ENCODE measurements around the gene UBE2E1.

UBE2E1 gene

DNA sequence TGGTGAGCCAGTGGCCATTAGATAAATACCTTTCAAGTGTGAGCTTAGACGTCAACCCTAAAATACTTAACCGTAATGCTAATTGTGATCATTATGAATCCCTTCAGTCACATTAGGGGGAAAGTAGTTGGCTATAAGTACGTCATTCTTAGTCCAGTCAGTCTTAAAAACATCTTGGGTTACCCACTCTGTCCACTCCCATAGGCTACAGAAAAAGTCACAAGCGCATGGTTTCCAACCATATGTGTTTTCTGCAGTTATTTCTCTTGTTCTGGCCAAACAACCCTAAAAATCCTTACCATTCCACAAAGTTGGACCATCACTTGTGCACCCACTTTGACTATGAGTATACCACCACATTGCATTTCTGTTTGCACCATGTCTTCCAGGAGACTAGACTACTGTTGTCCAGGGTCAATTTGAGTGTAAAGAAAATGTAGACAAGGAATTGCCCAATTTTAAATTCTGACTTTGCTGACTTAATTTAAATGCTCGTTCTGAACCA is 114.4 kb downstream of the UBE2E1 start:
- no peak for FAIRE-seq

DNA sequence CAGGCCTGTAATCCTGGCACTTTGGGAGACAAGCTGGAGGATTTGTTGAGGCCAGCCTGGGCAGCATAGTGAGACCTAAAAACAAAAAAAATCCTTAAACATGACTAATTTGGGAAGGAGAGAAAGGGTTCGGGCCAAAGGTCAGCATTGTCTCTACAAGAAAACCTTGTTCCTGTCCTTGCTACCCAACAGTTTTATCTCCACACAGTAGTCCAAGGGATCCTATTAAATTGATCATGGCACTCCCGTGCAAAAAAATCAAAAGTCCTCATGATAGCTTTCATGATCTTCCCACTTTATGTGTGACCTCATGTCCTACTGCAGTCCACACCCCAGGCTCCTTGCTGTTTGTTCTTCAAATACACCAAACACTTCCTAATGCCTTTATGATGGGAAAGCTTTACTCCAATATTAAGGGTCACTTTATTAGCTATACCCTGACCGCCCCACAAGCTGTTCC is 115.3 kb downstream of the UBE2E1 start:
- no peak for FAIRE-seq

DNA sequence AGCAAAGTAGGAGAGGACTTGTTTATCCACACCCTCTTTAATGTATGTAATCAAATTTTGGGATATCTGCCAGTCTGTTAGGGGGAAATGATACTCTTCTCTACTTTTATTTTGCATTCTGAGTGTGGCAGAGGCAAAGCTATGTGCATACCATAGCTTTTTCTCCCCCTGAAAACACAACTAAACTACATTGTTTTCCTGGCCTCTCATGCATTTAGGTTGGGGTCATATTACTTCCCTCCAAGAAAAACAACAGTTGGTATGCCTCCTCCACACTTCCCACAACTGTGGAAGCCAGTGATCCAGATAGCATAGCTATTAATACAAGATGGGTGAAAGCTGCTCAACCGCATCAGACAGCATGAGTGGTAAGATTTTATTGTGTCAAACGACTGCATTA is 118.0 kb downstream of the UBE2E1 start:
- no peak for FAIRE-seq

DNA sequence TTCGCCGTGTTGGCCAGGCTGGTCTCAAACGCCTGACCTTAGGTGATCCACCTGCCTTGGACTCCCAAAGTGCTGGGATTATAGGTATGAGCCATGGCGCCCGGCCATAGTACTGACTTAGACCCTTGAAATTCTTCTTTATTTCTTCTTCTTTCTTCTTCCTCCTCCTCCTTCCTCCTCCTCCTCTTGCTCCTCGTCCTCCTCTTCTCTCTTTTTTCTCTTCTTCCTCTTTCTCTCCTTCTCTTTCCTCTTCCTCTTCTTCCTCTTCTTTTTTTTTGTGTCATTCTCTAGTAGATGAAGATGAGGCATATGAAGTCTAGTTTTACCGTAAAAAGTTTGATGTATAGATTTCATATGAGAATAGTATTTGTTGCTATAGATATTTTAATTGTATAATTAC is 120.5 kb downstream of the UBE2E1 start:
- FAIRE-seq: no peak

DNA sequence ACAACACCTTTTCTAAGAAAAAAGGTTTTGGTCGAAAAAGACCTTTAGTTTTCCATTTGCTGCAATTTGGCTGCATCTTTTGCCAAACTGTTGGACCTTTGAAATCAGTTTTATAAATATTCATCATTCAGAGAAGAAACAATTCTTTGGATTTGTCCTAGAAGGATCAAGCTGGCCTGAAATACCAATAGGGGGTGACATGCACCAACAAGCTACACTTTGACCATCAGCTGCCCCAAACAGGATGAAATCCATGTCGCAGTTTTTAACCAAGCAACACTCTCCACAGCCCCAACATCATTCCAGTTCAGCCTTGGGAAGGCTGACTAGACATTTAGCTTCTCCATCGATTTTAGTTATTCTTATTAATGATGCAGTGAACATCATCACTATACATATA is 121.0 kb downstream of the UBE2E1 start:
- no peak for FAIRE-seq

DNA sequence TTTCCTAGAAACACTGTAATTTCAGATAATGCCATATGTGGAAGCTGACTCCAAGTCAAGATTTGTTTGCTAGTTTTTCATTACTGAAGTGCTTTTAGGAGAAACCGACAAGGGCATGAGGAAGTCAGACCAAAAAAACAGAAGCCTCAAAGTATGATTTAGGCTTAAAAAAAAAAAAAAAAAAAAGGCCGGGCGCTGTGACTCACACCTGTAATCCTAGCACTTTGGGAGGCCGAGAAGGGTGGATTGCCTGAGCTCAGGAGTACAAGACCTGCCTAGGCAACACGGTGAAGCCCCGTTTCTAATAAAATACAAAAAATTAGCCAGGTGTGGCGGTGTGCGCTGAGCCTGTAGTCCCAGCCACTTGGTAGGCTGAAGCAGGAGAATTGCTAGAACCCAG is 122.8 kb downstream of the UBE2E1 start:
- FAIRE-seq: no peak

DNA sequence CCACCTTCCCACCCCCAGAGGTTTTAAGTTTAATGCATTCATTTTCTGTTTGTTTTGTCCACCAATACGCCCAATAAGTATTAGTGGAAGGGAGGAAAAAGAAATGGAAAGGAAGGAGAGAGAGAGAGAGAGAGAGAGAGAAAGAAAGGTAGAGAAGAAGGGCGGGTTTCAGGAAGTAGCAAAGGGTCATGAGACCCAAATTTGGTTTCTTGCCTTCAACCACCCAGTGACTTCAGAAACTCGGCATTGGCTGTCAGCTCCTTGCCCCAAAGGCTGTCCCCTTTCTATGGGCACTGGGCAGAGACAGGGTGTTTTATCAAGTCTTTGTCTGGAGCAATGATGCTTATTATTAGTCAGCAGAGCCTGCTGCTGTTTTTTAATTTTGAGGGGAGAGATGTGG is 125.8 kb downstream of the UBE2E1 start:
- no peak for FAIRE-seq

DNA sequence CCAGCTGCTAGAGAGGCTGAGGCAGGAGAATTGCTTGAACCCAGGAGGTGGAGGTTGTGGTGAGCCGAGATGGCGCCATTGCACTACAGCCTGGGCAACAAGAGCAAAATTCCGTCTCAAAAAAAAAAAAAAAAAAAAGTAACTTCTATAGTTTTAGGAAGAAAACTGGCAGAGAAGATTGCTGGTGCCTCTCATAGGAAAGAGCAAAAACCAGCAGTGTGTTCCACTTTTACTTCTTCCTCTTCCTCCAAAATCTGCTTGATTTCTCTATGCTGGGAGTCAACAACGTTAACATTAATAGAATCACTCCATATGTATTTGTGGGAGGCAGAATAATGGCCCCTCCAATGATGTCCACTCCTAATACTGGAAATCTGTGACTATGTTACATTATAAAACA is 126.8 kb downstream of the UBE2E1 start:
- FAIRE-seq: no peak

DNA sequence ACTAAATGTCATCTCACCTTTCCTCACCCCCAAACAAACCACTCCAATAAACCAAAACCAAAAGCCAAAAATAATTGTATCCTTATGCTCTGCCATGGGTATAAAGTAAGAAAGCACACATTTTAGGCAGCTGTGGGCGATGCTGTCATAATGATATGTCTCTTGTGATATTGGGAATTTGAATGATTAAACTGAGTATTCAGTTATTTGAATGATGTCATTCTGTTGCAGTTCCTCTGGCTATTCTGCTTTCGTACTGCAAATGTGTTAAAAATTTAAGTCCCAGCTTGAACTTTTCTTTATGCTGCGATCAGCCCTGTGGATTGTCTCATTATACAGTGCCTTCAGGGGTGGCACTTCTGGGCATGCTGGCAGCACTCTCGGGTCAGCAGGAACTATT is 128.5 kb downstream of the UBE2E1 start:
- no peak for FAIRE-seq

DNA sequence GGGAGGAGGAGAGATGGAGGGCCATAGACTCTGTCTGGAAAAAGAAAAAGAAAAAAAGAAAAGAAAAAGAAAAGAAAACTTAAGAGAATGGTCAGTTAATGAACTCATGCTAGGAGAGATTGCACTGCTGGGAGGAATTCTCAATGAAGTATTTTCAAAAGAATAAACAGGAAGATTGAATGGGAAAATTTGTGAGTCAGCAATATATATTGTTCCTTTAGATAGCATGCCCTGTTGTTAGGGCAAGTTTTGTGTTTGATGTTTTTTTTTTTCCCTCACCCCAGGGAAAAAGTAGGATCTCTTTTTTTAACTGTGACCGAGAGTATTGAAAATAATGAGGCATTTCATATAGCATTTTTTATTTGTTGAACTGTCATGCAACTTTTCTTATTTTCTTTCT is 131.5 kb downstream of the UBE2E1 start:
- FAIRE-seq: no peak

DNA sequence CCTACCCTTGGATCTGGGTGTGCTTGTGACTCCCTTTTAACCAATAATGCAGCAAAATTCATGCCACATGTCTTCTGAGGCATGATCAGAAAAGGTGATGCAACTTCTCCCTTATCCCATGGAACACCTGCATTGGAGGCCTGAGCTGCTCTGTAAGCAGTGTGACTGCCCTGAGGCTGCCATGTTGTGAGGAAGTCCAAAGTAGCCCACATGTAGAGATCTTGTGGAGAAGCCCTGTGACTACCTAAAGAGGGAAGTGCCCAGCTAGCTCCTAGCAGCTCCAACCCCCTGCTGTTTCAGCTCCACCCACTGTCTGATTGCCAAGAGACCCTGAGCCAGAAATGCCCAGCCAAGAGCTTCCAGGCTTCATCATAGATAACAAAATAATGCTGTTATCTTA is 132.9 kb downstream of the UBE2E1 start:
- FAIRE-seq: no peak

DNA sequence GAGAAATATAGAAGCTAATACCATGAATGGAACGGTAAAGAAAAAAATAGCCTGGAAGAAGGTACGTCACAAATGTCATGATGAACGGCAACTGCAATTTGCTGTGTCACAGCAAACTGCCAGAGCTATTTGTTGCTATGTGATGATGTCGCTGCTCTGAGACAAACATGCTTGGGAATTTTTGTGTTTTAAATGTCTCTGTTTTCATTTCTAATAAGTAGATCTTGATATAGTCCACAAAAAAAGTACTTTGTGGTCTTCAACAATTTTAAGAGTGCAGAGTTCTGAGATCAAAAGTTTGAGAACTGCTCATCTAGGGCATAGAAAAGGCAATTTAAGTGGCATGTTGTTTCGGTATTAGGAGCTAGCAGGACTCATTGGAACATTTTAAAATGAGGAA is 135.0 kb downstream of the UBE2E1 start:
- FAIRE-seq: no peak
